HG02970 (cell line): ENCODE data around the gene CHRNA3.

Experiments used
- ATAC-seq: cut with Tn5 transposase; IDR thresholded peaks from one replicate; pipeline ENCODE4 v1.9.1; 2021; ENCODE audit warnings: mild to moderate bottlenecking, moderate library complexity, moderate number of reproducible peaks; ENCODE audit not compliant: unreplicated experiment, low FRiP score

The CHRNA3 gene

DNA sequence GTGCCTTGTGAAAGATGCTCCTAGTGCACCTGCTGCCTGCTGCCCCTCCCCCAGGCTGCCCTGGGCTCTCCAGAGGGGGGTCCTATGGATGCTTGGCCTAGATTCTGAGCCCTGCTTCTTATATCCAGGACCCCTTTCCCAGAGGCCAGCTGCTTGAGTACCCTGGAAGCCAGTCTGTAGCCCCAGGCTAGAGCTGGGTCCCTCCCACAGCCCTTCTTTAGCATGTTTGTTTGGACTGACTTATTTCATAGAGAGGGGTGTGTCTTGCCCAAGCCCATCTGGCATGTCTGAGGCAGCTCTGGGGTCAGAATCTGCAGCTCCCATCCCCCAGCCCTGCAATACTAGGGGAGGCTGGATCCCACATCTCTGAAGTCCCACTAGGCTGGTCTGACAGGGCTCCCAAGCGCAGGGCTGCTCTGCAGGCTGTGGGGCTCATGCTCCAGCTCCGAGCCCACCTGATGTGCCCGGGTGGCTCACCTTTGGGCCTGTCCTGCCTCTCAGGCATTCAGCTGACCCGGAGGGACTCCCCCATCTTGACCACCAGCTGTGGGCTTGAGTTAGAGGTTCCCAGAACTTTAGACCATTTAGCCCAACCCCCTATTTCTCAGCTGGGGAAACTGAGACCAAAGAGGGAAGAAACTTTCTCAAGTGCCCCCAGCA lies 17.1 kb upstream of the CHRNA3 start:
- ATAC-seq, result no peak

DNA sequence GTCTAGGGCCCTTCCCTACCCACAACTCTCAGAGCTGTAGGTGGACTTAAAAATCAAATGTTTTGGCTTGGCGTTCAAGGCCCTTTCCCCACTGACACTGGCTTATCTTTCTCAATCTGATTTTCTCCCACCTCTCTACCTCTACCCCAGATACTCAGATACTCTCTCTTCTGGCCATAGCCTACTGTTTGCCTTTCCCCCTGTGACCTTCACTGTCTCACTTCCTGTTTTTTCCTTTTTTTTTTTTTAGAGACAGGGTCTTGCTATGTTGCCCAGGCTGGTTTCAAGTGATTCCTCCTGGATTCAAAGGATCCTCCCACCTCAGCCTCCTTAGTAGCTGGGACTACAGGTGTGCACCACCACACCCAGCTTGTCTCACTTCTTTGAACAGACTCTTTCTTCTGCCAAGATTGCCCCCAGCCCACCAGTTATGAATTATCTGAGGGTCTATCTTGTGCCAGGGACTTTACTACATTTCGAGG lies 15.6 kb upstream of the CHRNA3 start:
- no peak for ATAC-seq

GRCh38 chr15:78635346-78635745 lies 14.6 kb upstream of the CHRNA3 start:
- no peak for ATAC-seq

DNA sequence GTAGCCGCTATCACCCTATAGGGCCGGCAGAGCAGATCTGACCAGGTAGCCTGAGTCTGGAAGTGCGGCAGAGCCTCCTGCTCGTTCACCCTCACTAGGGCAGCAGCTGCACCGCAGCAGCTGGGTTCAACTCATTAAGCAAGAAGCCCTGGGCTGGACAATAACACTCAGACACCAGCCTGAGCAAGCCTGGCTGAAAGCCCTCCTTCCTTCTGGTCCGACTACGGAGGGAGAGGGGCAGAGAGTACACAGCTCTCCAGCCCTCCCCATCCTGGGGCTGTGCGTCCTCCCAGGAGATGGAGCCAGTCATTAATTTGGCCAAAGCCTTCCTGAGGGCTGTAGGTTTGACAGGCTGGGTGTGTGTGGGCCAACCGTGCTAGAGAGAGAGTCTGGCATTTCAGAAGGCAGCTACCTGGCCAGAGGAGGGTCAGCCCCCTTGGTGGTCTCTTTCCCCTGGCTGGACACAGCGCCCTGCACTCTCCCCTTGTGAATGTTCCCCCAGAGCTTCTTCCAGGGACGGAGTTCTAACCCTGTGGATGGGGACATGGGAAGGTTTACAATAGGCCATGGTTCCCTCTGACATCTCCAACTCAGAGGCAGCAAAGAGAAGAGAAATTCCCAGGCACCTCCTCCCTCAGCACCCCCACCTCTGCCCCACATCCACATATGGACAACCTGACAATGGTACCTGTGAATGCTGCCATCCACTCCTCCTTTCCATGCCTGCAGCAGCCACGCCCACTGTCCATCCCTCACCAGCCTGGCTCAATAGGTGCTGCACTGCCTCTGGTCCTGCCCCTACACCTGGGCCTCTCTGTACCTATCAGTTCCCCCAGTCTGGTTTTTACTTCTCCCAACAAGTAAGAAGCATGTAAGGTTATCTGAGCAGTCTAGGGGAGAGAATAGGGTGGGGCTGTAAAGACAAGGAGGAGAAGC lies 13.7 kb upstream of the CHRNA3 start:
- ATAC-seq, result no peak

DNA sequence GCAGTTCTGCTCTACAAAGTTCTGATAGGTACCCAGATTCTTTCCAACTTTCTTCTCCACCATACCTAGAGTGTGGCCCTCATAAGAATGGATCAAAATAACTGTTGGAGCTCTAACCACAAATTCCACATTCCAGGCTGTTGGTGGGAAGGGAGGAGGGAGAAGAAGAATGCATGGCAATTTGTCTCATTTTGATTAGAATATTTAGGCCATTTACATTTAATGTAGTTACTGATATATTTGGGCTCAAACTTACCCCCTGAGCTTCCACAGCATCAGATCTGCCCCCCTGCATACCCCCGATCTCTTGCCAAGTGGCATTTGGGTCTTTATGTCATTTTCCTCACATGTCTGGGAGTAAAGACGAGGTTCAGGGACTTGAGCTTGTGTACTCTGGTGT lies 12.6 kb upstream of the CHRNA3 start:
- ATAC-seq, result no peak

DNA sequence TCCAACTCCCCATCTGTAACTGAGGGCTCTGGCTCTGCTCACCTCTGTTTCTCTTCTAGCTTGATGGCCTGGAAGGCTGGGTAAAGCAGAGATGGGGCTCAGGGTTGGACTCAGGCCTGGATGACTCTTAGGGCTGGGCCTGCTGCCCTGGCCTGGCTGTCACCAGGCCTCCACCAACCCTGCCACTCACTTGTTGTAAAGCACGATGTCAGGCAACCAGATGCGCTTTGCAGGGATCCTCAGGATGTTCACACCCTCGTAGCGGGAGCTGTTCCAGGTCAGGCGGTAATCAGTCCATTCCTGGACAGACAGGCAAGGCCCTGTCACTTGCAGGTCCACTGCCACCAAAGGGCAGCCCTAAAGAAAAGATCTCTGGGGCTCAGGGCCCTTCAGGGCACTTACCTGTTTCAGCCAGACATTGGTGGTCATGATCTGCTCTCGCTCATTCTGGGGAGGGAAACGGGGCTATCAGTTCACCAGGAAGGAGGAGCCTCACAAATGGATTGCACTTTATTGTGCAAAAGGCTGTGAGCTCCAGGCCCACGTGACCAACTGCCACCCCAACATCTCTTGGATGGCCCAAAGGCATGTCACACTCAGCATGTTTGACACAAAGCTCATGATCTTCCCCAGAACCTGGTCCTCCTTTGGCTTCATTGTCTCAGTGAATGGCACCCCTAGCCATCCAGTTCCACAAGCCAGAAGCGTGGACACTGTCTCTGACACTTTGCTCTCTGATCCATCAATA lies 10.3 kb upstream of the CHRNA3 start:
- no peak for ATAC-seq

DNA sequence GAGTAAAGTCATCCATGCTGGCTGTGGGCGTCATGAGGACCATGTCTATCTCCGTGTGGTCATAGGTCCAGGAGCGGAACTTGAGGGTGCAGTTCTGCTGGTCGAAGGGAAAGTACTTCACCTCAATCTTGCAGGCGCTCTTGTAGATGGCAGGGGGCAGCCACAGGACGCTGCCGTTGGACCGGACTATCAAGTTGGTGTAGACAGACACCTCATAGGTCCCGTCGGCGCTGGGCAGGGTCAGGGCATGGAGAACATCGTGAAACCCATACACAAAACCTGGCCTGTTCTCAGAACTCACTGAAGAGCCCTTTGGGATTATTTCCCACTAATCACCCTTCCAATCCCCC lies 8.9 kb upstream of the CHRNA3 start:
- no peak for ATAC-seq

GRCh38 chr15:78629031-78629715 lies 8.4 kb upstream of the CHRNA3 start:
- no peak for ATAC-seq

GRCh38 chr15:78628227-78628626 lies 7.4 kb upstream of the CHRNA3 start:
- ATAC-seq, result no peak

GRCh38 chr15:78627348-78627747 lies 6.6 kb upstream of the CHRNA3 start:
- ATAC-seq, result no peak

DNA sequence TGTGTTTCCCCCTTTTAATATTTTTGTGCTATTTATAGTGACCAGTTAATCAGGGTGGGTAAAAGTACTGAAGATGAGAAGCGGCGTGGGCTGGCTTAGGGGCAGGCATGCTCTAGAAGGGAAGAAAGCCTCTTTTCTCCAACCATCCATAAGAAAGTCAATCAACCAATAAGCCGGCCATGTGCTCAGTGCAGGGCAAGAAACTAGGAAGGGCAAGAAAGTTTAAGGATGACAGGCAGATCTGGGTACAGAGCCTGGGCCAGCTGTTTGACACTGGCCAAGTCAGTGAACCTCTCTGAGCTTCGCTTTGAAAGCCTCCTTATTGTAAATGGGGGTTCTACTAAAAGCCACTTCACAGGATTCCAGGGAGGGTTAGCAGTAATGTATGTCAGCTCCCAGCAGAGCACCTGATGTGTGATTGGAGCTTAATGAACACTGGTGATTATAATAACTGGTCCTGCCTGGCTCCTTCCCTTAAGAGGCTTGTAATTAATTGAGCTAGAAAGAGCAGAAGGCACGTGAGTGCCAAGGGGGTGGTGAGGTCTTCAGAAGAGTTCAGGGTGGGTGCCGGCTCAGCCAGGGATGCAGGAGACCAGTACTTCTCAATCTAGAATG lies 5.7 kb upstream of the CHRNA3 start:
- ATAC-seq, result no peak

GRCh38 chr15:78625606-78626280 lies 4.9 kb upstream of the CHRNA3 start:
- no peak for ATAC-seq

DNA sequence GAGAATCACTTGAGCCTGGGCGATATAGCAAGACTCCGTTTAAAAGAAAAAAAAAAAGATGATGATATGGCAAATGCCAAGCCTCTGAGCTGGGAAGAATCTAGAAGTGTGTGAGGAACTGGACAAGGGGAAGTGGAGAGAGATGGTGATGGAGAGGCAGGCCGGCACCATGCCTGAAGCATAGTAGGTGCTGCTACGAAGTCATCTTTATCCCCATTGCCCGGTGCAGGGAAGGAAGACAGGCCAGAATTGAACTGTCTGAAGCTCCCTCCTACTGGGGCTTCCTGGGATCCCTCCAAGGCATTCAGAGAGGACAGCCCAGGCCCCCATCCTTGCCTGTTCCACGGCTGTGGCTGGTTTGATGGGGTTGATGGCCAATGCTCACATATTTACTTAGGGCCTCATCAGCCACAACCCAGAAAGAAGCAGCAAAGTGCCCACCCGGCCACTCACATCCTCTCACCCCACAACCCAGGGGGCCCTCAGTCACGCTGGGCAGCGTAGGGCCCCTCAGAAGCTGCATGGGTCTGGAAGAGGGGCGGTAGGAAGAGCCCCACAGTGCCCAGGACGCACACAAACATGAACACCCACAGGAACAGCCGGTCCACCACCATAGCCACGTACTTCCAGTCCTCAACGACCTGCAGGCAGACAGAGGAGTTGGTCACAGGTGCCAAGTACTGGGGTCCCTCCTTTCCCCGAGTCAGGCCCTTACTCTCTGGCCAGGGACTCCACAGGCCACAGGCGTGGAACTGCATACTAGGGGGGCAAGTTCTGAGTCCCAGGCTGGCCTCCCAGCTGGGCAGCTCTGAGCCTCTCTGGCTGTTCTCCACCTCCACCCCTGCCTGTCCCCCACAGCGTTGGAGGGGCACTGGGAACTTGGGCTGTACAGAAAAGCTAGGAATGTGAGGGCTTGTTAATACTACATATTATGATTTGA lies 4.1 kb upstream of the CHRNA3 start:
- no peak for ATAC-seq

DNA sequence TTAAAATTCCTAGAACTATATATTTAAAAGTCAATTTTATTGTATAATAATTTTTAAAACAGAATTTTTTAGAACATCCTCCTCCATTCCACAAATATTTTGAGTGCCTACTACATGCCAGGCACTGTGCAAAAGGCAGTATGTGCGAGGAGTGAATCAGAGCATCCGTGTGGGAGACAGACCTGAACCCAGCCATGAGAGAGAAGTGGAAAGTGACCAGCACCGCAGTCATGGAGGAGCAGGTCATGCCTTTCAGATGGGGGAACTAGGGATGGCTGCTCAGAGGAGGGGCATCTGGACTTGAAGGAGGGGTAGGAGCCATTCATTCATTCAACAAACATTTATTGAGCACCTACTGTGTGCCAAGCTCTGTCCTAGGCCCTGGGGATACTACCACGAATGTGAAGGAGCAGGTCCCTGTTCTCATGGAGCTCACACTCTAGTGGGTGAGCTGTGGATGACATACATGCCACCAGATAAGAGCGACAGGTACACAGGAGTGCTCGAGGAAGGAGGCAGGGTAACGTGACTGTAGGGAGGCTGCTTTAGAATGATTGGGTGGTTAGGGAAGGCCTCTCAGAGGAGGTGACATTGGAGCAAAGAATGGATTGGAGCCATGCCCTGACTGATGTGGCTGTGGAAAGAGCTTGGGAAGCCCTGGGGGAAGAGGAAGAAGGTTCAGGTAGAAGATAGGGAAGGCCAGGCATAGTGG lies 3.1 kb upstream of the CHRNA3 start:
- ATAC-seq, result no peak

DNA sequence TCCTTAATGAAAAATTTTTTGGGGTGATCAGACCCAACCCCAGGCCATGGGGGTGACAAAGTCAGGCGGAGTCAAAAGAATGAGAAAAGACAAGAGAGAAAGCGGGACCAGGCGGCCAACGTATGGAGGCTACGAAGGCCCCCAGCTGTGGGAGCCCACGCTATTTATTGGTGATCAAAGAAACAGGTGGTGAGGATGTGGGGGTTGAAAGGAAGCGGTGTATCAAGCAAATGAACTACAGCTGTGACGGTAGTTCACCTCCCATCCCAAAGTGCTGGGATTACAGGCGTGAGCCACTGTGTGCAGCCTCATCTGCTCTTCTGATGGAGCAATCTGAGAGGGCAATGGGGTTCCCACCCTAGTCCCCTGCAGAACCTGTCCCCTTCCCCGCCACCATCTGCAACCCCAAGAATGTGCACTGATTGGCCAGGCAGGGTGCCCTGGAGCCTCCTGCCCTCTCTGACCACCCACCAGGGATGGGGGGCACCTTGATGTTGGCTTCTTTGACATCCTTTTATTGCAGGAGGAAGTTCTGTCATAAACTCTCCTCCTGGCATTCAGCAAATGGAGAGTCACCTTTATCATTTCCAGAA lies 1.1 kb upstream of the CHRNA3 start:
- no peak for ATAC-seq

DNA sequence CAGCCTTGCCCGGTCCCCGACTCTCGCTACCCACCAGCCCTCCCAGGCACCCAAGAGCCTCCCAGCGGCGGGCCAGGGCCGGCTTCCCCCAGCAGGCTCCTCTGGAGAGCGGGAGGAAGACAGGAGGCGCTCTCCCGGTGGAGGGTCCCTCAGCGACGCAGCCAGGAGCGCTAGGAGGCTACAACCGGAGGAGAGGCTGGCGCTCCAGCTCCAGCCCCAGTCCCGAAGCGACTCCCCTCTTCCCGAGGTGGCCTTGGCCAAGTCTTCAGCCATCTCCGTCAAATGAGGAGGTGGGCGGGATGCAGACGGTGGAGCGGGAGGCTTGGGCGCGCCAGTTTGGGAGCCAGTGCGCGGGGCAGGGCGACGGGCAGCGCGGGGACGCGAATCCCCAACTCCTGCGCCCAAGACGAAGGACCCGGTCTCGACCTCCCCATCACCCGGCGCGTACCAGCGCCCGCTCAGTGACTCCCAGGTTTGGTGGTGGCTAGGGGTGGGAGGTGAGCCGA lies 722 bp downstream of the CHRNA3 start:
- ATAC-seq, result no peak
